ENCODE data around the gene FCGR3B. TPM values are rescaled to one million over a fixed set of nuclear protein-coding genes. Genes with fewer than 3 reads are reported as not detected.
"Not testable (repeated sequence)": the region's sequence is repeated elsewhere in the genome, so short reads cannot be mapped to it uniquely, and the experiment has no call there.

The FCGR3B gene
- total RNA-seq = 1.2 TPM
- polyA plus RNA-seq = 0.67 TPM

GRCh38 chr1:161631076-161631475 lies at the start of gene FCGR3B:
Gene FCGR3B, minus strand, starts transcription at chr1:161631176. Its CDS starts 82 bp downstream, at chr1:161631094.
- H3K36me3 ChIP-seq (ENCODE audit: insufficient read depth) = no peaks in the 10 kb centered on the region
- DNase-seq (ENCODE audit: extremely low spot score) = no peak
- no peak within 1 kb of the TSS for H3K27ac ChIP-seq (ENCODE audit: low read depth)
- no peak within 1 kb of the TSS for H3K4me3 ChIP-seq (ENCODE audit: low read depth, low read length)
- H3K4me1 ChIP-seq (ENCODE audit: insufficient read depth) = no peaks in the 10 kb centered on the region
- WGBS = 88% methylated on average over 4 of the region's 4 CpGs

- Histone ChIP-seq H3K27ac (ENCODE audit: low read depth) (no peak overlapping the region), H3K36me3 (ENCODE audit: insufficient read depth) (no peaks in the 10 kb centered on the region), H3K4me1 (ENCODE audit: insufficient read depth) (no peaks in the 10 kb centered on the region), H3K4me3 (ENCODE audit: low read depth, low read length) (no peak overlapping the region)
- no peak for DNase-seq (ENCODE audit: extremely low spot score)
- WGBS = 86% methylated on average over 3 of the region's 3 CpGs
Measured at GRCh38 chr1:161678500-161678899, 47.5 kb upstream of the FCGR3B start.

- no peak overlapping the region for H3K27ac ChIP-seq (ENCODE audit: low read depth)
- 74% methylated on average over 5 of the region's 5 CpGs for whole genome bisulfite sequencing
- H3K4me1 ChIP-seq (ENCODE audit: insufficient read depth) = no peaks in the 10 kb centered on the region
- H3K4me3 ChIP-seq (ENCODE audit: low read depth, low read length) = no peak overlapping the region
- H3K36me3 ChIP-seq (ENCODE audit: insufficient read depth) = no peaks in the 10 kb centered on the region
- no peak for DNase-seq (ENCODE audit: extremely low spot score)
Measured at GRCh38 chr1:161676958-161677689, 46.1 kb upstream of the FCGR3B start.

GRCh38 chr1:161676441-161676840 lies 45.5 kb upstream of the FCGR3B start:
- Histone ChIP-seq H3K4me1 (ENCODE audit: insufficient read depth) (no peaks in the 10 kb centered on the region), H3K27ac (ENCODE audit: low read depth) (no peak overlapping the region), H3K4me3 (ENCODE audit: low read depth, low read length) (no peak overlapping the region), H3K36me3 (ENCODE audit: insufficient read depth) (no peaks in the 10 kb centered on the region)
- DNase-seq (ENCODE audit: extremely low spot score) = no peak
- 86% methylated on average over 2 of the region's 2 CpGs for WGBS

- not testable (repeated sequence) for DNase-seq (ENCODE audit: extremely low spot score); H3K4me1 ChIP-seq (ENCODE audit: insufficient read depth); H3K4me3 ChIP-seq (ENCODE audit: low read depth, low read length); H3K27ac ChIP-seq (ENCODE audit: low read depth); H3K36me3 ChIP-seq (ENCODE audit: insufficient read depth)
- 61% methylated on average over 3 of the region's 3 CpGs for WGBS
Measured at GRCh38 chr1:161674908-161675307, 43.9 kb upstream of the FCGR3B start.

GRCh38 chr1:161674447-161674846 lies 43.5 kb upstream of the FCGR3B start:
- not testable (repeated sequence) for H3K36me3 ChIP-seq (ENCODE audit: insufficient read depth); H3K4me3 ChIP-seq (ENCODE audit: low read depth, low read length); H3K4me1 ChIP-seq (ENCODE audit: insufficient read depth); H3K27ac ChIP-seq (ENCODE audit: low read depth); DNase-seq (ENCODE audit: extremely low spot score)
- WGBS = 33% methylated on average over 2 of the region's 3 CpGs

GRCh38 chr1:161673437-161673836 lies 42.5 kb upstream of the FCGR3B start:
- H3K36me3 ChIP-seq (ENCODE audit: insufficient read depth); H3K4me1 ChIP-seq (ENCODE audit: insufficient read depth); H3K27ac ChIP-seq (ENCODE audit: low read depth); H3K4me3 ChIP-seq (ENCODE audit: low read depth, low read length); DNase-seq (ENCODE audit: extremely low spot score): not testable (repeated sequence)
- 73% methylated on average over 7 of the region's 7 CpGs for WGBS

- not testable (repeated sequence) for H3K27ac ChIP-seq (ENCODE audit: low read depth); H3K36me3 ChIP-seq (ENCODE audit: insufficient read depth); H3K4me3 ChIP-seq (ENCODE audit: low read depth, low read length); H3K4me1 ChIP-seq (ENCODE audit: insufficient read depth); DNase-seq (ENCODE audit: extremely low spot score)
- 61% methylated on average over 12 of the region's 15 CpGs for WGBS
Measured at GRCh38 chr1:161671045-161672020, 40.4 kb upstream of the FCGR3B start.

GRCh38 chr1:161664689-161665088 lies 33.7 kb upstream of the FCGR3B start:
- H3K36me3 ChIP-seq (ENCODE audit: insufficient read depth); H3K27ac ChIP-seq (ENCODE audit: low read depth); H3K4me3 ChIP-seq (ENCODE audit: low read depth, low read length); DNase-seq (ENCODE audit: extremely low spot score); H3K4me1 ChIP-seq (ENCODE audit: insufficient read depth): not testable (repeated sequence)
- WGBS = no CpG with 5 or more reads among the region's 4 CpGs

- not testable (repeated sequence) for H3K4me3 ChIP-seq (ENCODE audit: low read depth, low read length); DNase-seq (ENCODE audit: extremely low spot score); H3K27ac ChIP-seq (ENCODE audit: low read depth); H3K4me1 ChIP-seq (ENCODE audit: insufficient read depth); H3K36me3 ChIP-seq (ENCODE audit: insufficient read depth)
- no CpG with 5 or more reads among the region's 1 CpG for WGBS
Measured at GRCh38 chr1:161663569-161663968, 32.6 kb upstream of the FCGR3B start.

- no CpG with 5 or more reads among the region's 4 CpGs for WGBS
- not testable (repeated sequence) for H3K27ac ChIP-seq (ENCODE audit: low read depth); DNase-seq (ENCODE audit: extremely low spot score); H3K4me3 ChIP-seq (ENCODE audit: low read depth, low read length); H3K36me3 ChIP-seq (ENCODE audit: insufficient read depth); H3K4me1 ChIP-seq (ENCODE audit: insufficient read depth)
Measured at GRCh38 chr1:161662684-161663339, 31.8 kb upstream of the FCGR3B start, which contains the start of gene FCGR2B. Gene FCGR2B, plus strand, starts transcription at chr1:161663143. Its CDS starts 99 bp downstream, at chr1:161663242.

GRCh38 chr1:161661660-161662311 lies 30.8 kb upstream of the FCGR3B start:
- WGBS = 31% methylated on average over 4 of the region's 9 CpGs

GRCh38 chr1:161658524-161658923 lies 27.5 kb upstream of the FCGR3B start:
- not testable (repeated sequence) for H3K4me1 ChIP-seq (ENCODE audit: insufficient read depth); DNase-seq (ENCODE audit: extremely low spot score); H3K4me3 ChIP-seq (ENCODE audit: low read depth, low read length); H3K27ac ChIP-seq (ENCODE audit: low read depth); H3K36me3 ChIP-seq (ENCODE audit: insufficient read depth)

More at GRCh38 chr1:161661660-161662311, 30.8 kb upstream of the FCGR3B start:
- DNase-seq (ENCODE audit: extremely low spot score); H3K4me1 ChIP-seq (ENCODE audit: insufficient read depth); H3K27ac ChIP-seq (ENCODE audit: low read depth); H3K4me3 ChIP-seq (ENCODE audit: low read depth, low read length); H3K36me3 ChIP-seq (ENCODE audit: insufficient read depth): not testable (repeated sequence)

Measured in urinary bladder (tissue), 4 donors.